ENCODE results near the gene CCDC171.

CCDC171 gene

DNA sequence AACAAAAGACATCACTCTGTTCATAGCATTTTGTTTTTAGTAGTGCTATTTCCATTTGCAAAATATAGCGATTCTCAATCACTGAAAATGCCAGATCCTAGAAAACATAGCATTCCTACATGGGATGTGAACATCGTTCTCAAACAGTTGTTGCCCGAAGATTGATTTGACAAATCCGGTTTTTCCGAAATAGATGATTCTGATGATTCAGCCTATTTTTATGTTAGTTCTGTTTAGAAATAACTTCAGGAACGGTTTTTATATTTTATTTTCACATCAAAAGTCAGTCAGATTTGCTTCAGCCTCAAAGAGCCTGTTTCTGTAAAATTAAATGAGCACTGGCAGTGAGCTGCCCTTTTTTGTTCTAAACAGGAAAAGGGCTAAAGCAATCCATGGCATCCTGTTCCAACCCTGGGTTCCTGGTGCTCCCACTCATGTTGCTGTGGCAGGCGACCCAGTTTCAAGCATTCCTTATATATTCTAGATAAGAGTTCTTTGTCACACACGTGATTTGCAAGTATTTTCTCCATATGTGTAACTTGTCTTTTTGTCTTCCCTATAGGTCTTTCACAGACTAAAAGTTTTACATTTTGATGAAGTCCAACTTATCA, 27.9 kb upstream of the CCDC171 start:
- TF ChIP-seq ZNF302 (tag by site-specific recombination; IDR thresholded peaks at IDR 0.05; ENCODE audit: low read depth) = no peak
- no peak for TF ChIP-seq MEIS1 (CRISPR knock-in tag; IDR thresholded peaks at IDR 0.05; ENCODE audit: borderline replicate concordance)
- TF ChIP-seq ZNF433 (tag by site-specific recombination; IDR thresholded peaks at IDR 0.05; ENCODE audit: low read depth) = no peak
- no peak for TF ChIP-seq RBAK (tag by site-specific recombination; IDR thresholded peaks at IDR 0.05)
- TF ChIP-seq SP3 (tag by site-specific recombination; IDR thresholded peaks at IDR 0.05) = no peak
- TF ChIP-seq ZXDB (tag by site-specific recombination; IDR thresholded peaks at IDR 0.05) = no peak
- no peak for TF ChIP-seq GLI4 (tag by site-specific recombination; IDR thresholded peaks at IDR 0.05)
- TF ChIP-seq ZNF501 (tag by site-specific recombination; IDR thresholded peaks at IDR 0.05) = no peak
- no peak for TF ChIP-seq ZNF555 (tag by site-specific recombination; conservative IDR thresholded peaks at IDR 0.05)
- TF ChIP-seq ZSCAN23 (tag by site-specific recombination; IDR thresholded peaks at IDR 0.05) = no peak
- TF ChIP-seq AEBP2 (tag by site-specific recombination; IDR thresholded peaks at IDR 0.05; ENCODE audit: borderline replicate concordance) = no peak
- no peak for TF ChIP-seq ZNF155 (tag by site-specific recombination; IDR thresholded peaks at IDR 0.05)
- no peak for TF ChIP-seq ZNF2 (tag by site-specific recombination; IDR thresholded peaks at IDR 0.05)
- TF ChIP-seq ZNF350 (tag by site-specific recombination; IDR thresholded peaks at IDR 0.05) = no peak
- ChIA-PET CTCF (no interaction called here), POLR2A (interaction anchor here (1.2 kb wide), 1 partner anchor 10 kb away, joined by 5 read pairs; no protein-coding TSS in a partner anchor)
- no peaks in the 10 kb centered on the region for H3K36me3 ChIP-seq (ENCODE audit: control insufficient read depth in 2 of 2, insufficient read depth in 1 of 2, low read length in 2 of 2)
- no peak overlapping the region for H3K4me3 ChIP-seq (ENCODE audit: low read depth, low read length)
- H3K9me3 ChIP-seq (ENCODE audit: control insufficient read depth, insufficient read depth, low read depth, low read length) = no peaks in the 10 kb centered on the region
- no peak overlapping the region for H3K27ac ChIP-seq (ENCODE audit: extremely low read depth, low read depth, low read length)
- no peaks in the 10 kb centered on the region for H3K4me1 ChIP-seq (ENCODE audit: control insufficient read depth, insufficient read depth, low read length)

DNA sequence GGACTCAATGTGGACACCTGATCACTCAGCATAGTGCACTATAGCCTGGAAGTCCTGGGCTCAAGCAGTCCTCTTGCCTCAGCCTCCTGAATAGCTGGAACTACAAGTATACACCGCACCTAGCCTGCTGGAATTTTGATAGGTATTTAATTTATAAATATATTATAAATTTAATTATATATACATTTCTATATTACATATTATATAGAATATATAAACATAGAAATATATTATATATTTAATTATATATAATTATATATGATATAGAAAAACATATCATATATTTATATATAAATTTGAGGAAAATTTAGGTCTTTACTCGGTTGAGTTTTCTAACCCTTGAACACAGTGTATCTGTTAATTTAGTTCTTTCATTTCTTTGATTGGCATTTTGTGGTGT, 26.9 kb upstream of the CCDC171 start:
- no peak overlapping the region for H3K4me3 ChIP-seq (ENCODE audit: low read depth, low read length)
- no peaks in the 10 kb centered on the region for H3K4me1 ChIP-seq (ENCODE audit: control insufficient read depth, insufficient read depth, low read length)
- H3K9me3 ChIP-seq (ENCODE audit: control insufficient read depth, insufficient read depth, low read depth, low read length) = no peaks in the 10 kb centered on the region
- ChIA-PET POLR2A (no interaction called here), CTCF (no interaction called here)
- no peaks in the 10 kb centered on the region for H3K36me3 ChIP-seq (ENCODE audit: control insufficient read depth in 2 of 2, insufficient read depth in 1 of 2, low read length in 2 of 2)
- no peak overlapping the region for H3K27ac ChIP-seq (ENCODE audit: extremely low read depth, low read depth, low read length)
- TF ChIP-seq, protein P1, sequence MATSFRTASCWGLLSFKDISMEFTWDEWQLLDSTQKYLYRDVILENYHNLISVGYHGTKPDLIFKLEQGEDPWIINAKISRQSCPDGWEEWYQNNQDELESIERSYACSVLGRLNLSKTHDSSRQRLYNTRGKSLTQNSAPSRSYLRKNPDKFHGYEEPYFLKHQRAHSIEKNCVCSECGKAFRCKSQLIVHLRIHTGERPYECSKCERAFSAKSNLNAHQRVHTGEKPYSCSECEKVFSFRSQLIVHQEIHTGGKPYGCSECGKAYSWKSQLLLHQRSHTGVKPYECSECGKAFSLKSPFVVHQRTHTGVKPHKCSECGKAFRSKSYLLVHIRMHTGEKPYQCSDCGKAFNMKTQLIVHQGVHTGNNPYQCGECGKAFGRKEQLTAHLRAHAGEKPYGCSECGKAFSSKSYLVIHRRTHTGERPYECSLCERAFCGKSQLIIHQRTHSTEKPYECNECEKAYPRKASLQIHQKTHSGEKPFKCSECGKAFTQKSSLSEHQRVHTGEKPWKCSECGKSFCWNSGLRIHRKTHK (tag by site-specific recombination; IDR thresholded peaks at IDR 0.05) = no peak
- no peak for TF ChIP-seq ZNF16 (tag by site-specific recombination; IDR thresholded peaks at IDR 0.05; ENCODE audit: low read depth)
- TF ChIP-seq ZNF280D (tag by site-specific recombination; IDR thresholded peaks at IDR 0.05) = no peak
- TF ChIP-seq PRDM1 (tag by site-specific recombination; IDR thresholded peaks at IDR 0.05) = no peak
- no peak for TF ChIP-seq ZNF292 (tag by site-specific recombination; IDR thresholded peaks at IDR 0.05; ENCODE audit: borderline replicate concordance, low read depth)
- TF ChIP-seq ZBTB1 (tag by site-specific recombination; IDR thresholded peaks at IDR 0.05) = no peak
- no peak for TF ChIP-seq MEIS1 (CRISPR knock-in tag; IDR thresholded peaks at IDR 0.05; ENCODE audit: borderline replicate concordance)
- no peak for TF ChIP-seq ZNF529 (tag by site-specific recombination; IDR thresholded peaks at IDR 0.05; ENCODE audit: insufficient replicate concordance)
- TF ChIP-seq ZFP41 (tag by site-specific recombination; IDR thresholded peaks at IDR 0.05; ENCODE audit: borderline replicate concordance) = no peak
- TF ChIP-seq SETDB1 (IDR thresholded peaks at IDR 0.05; ENCODE audit: insufficient read length, low read length) = no peak
- TF ChIP-seq ZNF600 (tag by site-specific recombination; IDR thresholded peaks at IDR 0.05) = no peak
- TF ChIP-seq, protein P2, sequence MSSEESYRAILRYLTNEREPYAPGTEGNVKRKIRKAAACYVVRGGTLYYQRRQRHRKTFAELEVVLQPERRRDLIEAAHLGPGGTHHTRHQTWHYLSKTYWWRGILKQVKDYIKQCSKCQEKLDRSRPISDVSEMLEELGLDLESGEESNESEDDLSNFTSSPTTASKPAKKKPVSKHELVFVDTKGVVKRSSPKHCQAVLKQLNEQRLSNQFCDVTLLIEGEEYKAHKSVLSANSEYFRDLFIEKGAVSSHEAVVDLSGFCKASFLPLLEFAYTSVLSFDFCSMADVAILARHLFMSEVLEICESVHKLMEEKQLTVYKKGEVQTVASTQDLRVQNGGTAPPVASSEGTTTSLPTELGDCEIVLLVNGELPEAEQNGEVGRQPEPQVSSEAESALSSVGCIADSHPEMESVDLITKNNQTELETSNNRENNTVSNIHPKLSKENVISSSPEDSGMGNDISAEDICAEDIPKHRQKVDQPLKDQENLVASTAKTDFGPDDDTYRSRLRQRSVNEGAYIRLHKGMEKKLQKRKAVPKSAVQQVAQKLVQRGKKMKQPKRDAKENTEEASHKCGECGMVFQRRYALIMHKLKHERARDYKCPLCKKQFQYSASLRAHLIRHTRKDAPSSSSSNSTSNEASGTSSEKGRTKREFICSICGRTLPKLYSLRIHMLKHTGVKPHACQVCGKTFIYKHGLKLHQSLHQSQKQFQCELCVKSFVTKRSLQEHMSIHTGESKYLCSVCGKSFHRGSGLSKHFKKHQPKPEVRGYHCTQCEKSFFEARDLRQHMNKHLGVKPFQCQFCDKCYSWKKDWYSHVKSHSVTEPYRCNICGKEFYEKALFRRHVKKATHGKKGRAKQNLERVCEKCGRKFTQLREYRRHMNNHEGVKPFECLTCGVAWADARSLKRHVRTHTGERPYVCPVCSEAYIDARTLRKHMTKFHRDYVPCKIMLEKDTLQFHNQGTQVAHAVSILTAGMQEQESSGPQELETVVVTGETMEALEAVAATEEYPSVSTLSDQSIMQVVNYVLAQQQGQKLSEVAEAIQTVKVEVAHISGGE (tag by site-specific recombination; conservative IDR thresholded peaks at IDR 0.05; ENCODE audit: low read depth) = no peak
- no peak for TF ChIP-seq ZNF776 (tag by site-specific recombination; IDR thresholded peaks at IDR 0.05; ENCODE audit: borderline replicate concordance)
- no peak for TF ChIP-seq ZNF37A (tag by site-specific recombination; IDR thresholded peaks at IDR 0.05)

All from HEK293 (cell line).